ENCODE measurements around the gene PFN3.

GRCh38 chr5:177396807-177397206 is 3.7 kb downstream of the PFN3 start:
- TF ChIP-seq CTCF (optimal IDR thresholded peaks at IDR 0.05 in 1 of 3, IDR thresholded peaks at IDR 0.05 in 1 of 3, conservative IDR thresholded peaks at IDR 0.05 in 1 of 3; ENCODE audit: extremely low read depth in 1 of 3, insufficient read depth in 2 of 3, low read length in 3 of 3) (no peak), EZH2 (IDR thresholded peaks at IDR 0.05; ENCODE audit: low read length) (no peak)

All from keratinocyte (primary cell).